ENCODE results near the gene FAM76B.
A peak's percentile ranks its signal among the peaks of the same experiment; 100 is the strongest.
"Not testable (repeated sequence)": the region's sequence is repeated elsewhere in the genome, so short reads cannot be mapped to it uniquely, and the experiment has no call there.

Gene FAM76B

DNA sequence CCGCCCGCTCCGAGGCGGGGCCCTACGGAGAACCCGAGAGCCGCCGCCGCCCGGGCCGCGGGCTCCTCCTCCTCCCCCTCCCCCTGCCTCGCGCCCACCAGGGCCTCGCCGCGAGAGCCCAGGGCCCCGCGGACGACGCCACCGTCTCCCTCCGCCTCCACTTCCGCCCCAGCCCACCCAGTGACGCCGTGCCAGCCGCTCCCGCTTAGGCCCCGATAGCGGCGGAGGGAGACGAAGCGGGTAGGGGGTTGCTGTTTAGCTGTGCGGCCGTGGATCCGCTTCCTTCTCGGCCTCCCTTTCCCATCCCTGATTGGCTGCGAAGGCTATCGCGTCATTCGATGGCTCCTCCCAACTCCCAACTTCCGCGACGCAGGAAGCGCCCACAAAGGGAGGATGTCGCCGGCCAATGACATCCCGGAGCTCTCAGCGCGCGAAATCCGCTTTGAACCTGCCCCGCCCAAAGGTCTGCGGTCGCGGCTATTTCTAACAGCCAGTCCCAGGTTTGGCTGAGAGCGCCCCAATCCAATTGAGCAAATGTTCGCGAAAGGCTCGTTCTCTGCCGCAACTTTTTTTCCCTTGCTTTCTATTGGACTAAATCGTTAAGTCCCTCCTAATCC lies at the start of gene FAM76B:
Gene FAM76B, minus strand, starts transcription at position 277 of the 617 bp plus-strand sequence. CDS start 304 bp downstream, outside the sequence.
- peaks cover 50% of the 10 kb centered on the region for H3K36me3 Mint-ChIP-seq (ENCODE audit: low read depth)
- H3K27ac Mint-ChIP-seq = peak within 1 kb of the TSS; percentile 100
- no peaks in the 10 kb centered on the region for H3K9me3 Mint-ChIP-seq
- peak within 1 kb of the TSS; percentile 96 for H3K4me3 Mint-ChIP-seq
- H3K27me3 Mint-ChIP-seq (ENCODE audit: low read depth) = no peaks in the 10 kb centered on the region
- peaks cover 48% of the 10 kb centered on the region for H3K4me1 Mint-ChIP-seq (ENCODE audit: low read depth)
- DNase-seq (ENCODE audit: low spot score) = peak; percentile 97

DNA sequence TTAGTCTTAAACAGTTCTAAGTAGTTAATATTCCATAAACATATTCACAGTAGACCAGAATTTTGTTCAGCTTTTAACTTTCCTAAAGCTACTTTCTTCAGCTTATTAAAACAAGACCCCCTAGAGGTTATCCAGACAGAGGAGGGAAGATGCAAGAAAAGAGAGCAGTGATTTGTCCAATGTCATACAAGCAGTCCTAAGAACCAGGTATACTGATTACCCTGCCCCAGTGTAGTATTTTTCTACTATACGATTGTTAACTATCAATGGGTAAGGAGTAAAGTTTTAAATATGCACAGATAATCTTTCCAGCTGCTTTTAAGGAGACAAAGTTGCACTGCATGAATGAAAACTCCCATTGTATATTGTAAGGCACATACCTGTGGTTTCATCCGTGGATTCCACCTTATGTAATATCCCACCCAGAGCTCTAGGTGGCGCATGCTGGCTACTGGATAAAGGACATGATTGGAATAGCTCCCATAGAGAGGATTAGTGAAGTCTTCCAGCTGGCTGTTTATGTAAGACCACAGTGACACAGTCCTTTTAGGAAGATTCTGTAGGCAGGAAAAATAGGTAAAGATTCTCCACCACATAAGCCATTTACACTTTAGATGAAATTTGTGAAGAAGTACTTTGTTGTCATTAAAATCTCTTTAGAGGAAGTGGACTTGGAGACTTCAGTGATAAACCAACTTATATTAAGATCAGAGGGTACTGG lies 46.3 kb upstream of the FAM76B start:
- peak; percentile 29 for DNase-seq (ENCODE audit: low spot score)
- no peaks in the 10 kb centered on the region for H3K9me3 Mint-ChIP-seq
- H3K4me1 Mint-ChIP-seq (ENCODE audit: low read depth) = peaks cover 2% of the 10 kb centered on the region
- H3K27me3 Mint-ChIP-seq (ENCODE audit: low read depth) = no peaks in the 10 kb centered on the region
- no peak overlapping the region for H3K27ac Mint-ChIP-seq
- peaks cover 44% of the 10 kb centered on the region for H3K36me3 Mint-ChIP-seq (ENCODE audit: low read depth)
- H3K4me3 Mint-ChIP-seq = no peak overlapping the region

GRCh38 chr11:95835351-95835750 lies 45.8 kb upstream of the FAM76B start:
- Mint-ChIP-seq H3K9me3 (no peaks in the 10 kb centered on the region), H3K27ac (no peak overlapping the region), H3K27me3 (ENCODE audit: low read depth) (no peaks in the 10 kb centered on the region), H3K4me3 (no peak overlapping the region), H3K4me1 (ENCODE audit: low read depth) (peaks cover 3% of the 10 kb centered on the region), H3K36me3 (ENCODE audit: low read depth) (peaks cover 48% of the 10 kb centered on the region)
- no peak for DNase-seq (ENCODE audit: low spot score)

GRCh38 chr11:95833378-95833777 lies 43.8 kb upstream of the FAM76B start:
- Mint-ChIP-seq H3K27ac (no peak overlapping the region), H3K4me3 (no peak overlapping the region), H3K27me3 (ENCODE audit: low read depth) (no peaks in the 10 kb centered on the region), H3K9me3 (no peaks in the 10 kb centered on the region), H3K36me3 (ENCODE audit: low read depth) (peaks cover 55% of the 10 kb centered on the region), H3K4me1 (ENCODE audit: low read depth) (peaks cover 1% of the 10 kb centered on the region)
- no peak for DNase-seq (ENCODE audit: low spot score)

- Mint-ChIP-seq H3K27ac (no peak overlapping the region), H3K9me3 (no peaks in the 10 kb centered on the region), H3K4me3 (no peak overlapping the region), H3K4me1 (ENCODE audit: low read depth) (peaks cover 1% of the 10 kb centered on the region), H3K27me3 (ENCODE audit: low read depth) (no peaks in the 10 kb centered on the region), H3K36me3 (ENCODE audit: low read depth) (peaks cover 54% of the 10 kb centered on the region)
- DNase-seq (ENCODE audit: low spot score) = no peak
Measured at GRCh38 chr11:95832763-95833162, 43.2 kb upstream of the FAM76B start.

- H3K4me1 Mint-ChIP-seq (ENCODE audit: low read depth) = peaks cover 1% of the 10 kb centered on the region
- no peak overlapping the region for H3K4me3 Mint-ChIP-seq
- H3K36me3 Mint-ChIP-seq (ENCODE audit: low read depth) = peaks cover 49% of the 10 kb centered on the region
- no peak overlapping the region for H3K27ac Mint-ChIP-seq
- no peaks in the 10 kb centered on the region for H3K9me3 Mint-ChIP-seq
- no peaks in the 10 kb centered on the region for H3K27me3 Mint-ChIP-seq (ENCODE audit: low read depth)
- DNase-seq (ENCODE audit: low spot score) = no peak
Measured at GRCh38 chr11:95831198-95831883, 41.8 kb upstream of the FAM76B start.

DNA sequence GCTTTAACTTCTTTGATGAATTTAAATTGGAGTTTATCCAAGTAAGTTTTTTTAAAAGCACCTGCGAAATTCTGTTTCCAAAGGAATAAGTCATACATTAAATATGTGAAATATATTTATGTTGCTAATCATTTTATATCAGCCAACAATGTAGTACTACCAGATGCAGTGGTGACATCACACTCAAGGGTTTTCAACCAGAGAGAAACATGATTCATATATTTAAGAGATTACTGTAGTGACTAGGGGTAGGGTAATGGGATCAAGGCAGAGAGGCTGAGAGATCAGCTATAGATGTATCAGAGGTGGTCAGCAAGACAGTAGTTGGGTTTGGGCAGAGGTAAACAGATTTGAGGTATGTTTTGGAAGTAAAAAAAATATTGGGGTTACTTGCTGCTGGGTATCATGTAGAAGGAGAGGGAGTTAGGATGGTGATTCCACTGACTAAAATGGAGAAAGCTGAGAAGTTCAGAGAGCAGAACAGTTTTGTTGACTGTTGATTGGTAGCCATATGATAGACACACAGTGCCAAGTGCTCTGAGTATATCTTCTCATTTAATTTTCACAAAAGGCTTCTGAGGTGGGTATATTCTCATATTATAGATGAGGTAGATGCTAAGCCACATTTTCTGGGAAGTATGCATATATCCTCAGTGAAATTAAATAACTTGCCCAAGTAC lies 40.1 kb upstream of the FAM76B start:
- no peak for DNase-seq (ENCODE audit: low spot score)
- H3K27ac Mint-ChIP-seq = no peak overlapping the region
- no peaks in the 10 kb centered on the region for H3K9me3 Mint-ChIP-seq
- H3K4me1 Mint-ChIP-seq (ENCODE audit: low read depth) = peaks cover 1% of the 10 kb centered on the region
- H3K27me3 Mint-ChIP-seq (ENCODE audit: low read depth) = no peaks in the 10 kb centered on the region
- no peak overlapping the region for H3K4me3 Mint-ChIP-seq
- peaks cover 54% of the 10 kb centered on the region for H3K36me3 Mint-ChIP-seq (ENCODE audit: low read depth)

DNA sequence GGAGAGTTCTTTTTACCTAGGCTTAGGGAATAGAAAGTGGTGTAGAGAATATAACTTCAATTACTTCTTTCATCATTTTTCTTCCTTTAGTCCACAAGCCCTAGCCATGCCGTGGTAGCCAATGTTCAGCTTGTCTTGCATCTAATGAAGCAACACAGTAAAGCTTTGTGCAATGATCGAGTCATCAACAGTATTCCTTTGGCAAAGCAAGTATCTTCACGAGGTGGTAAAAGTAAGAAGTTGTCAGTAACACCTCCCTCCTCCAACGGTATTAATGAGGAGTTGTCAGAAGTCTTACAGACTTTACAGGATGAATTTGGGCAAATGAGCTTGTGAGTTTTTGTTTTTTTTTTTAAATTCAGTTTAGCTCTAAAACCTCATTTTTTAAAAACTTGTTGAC lies 38.1 kb upstream of the FAM76B start:
- Mint-ChIP-seq H3K4me3 (no peak overlapping the region), H3K27me3 (ENCODE audit: low read depth) (no peaks in the 10 kb centered on the region), H3K36me3 (ENCODE audit: low read depth) (peaks cover 52% of the 10 kb centered on the region), H3K9me3 (no peaks in the 10 kb centered on the region), H3K4me1 (ENCODE audit: low read depth) (peaks cover 1% of the 10 kb centered on the region), H3K27ac (no peak overlapping the region)
- DNase-seq (ENCODE audit: low spot score) = no peak

DNA sequence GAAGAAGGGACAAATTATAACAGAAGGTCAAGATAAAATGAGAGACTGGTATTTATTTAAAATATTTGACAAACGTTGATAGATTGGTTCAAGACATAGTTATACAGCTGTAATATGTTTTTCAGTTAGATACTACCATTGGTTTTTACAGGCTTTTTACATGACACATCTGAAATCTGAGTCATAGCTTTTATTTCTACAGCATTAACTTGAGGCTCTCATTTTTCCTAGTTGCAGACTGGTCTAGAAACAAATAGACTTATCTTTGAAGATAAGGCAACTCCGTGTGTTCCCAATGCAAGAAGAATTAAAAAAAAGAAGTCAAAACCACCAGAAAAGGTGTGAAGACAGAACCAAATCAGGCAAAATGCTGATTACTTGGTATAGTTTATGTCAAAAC lies 32.1 kb upstream of the FAM76B start:
- Mint-ChIP-seq H3K27ac (no peak overlapping the region), H3K9me3 (no peaks in the 10 kb centered on the region), H3K4me1 (ENCODE audit: low read depth) (no peaks in the 10 kb centered on the region), H3K4me3 (no peak overlapping the region), H3K36me3 (ENCODE audit: low read depth) (peaks cover 61% of the 10 kb centered on the region), H3K27me3 (ENCODE audit: low read depth) (no peaks in the 10 kb centered on the region)
- no peak for DNase-seq (ENCODE audit: low spot score)

- Mint-ChIP-seq H3K36me3 (ENCODE audit: low read depth) (peaks cover 46% of the 10 kb centered on the region), H3K9me3 (no peaks in the 10 kb centered on the region), H3K4me1 (ENCODE audit: low read depth) (peaks cover 2% of the 10 kb centered on the region), H3K27ac (no peak overlapping the region), H3K27me3 (ENCODE audit: low read depth) (no peaks in the 10 kb centered on the region), H3K4me3 (no peak overlapping the region)
- no peak for DNase-seq (ENCODE audit: low spot score)
Measured at GRCh38 chr11:95816037-95816436, 26.5 kb upstream of the FAM76B start.

DNA sequence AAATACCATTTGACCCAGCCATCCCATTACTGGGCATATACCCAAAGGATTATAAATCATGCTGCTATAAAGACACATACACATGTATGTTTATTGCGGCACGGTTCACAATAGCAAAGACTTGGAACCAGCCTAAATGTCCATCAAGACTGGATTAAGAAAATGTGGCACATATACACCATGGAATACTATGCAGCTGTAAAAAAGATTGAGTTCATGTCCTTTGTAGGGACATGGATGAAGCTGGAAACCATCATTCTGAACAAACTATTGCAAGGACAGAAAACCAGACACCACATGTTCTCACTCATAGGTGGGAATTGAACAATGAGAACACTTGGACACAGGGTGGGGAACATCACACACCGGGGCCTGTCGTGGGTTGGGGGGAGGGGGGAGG lies 21.5 kb upstream of the FAM76B start:
- DNase-seq (ENCODE audit: low spot score); H3K4me1 Mint-ChIP-seq (ENCODE audit: low read depth); H3K4me3 Mint-ChIP-seq; H3K27ac Mint-ChIP-seq; H3K27me3 Mint-ChIP-seq (ENCODE audit: low read depth): not testable (repeated sequence)
- Mint-ChIP-seq H3K36me3 (ENCODE audit: low read depth) (peaks cover 51% of the 10 kb centered on the region), H3K9me3 (peaks cover 13% of the 10 kb centered on the region)

GRCh38 chr11:95806464-95806863 lies 16.9 kb upstream of the FAM76B start:
- H3K27ac Mint-ChIP-seq; DNase-seq (ENCODE audit: low spot score); H3K27me3 Mint-ChIP-seq (ENCODE audit: low read depth); H3K4me1 Mint-ChIP-seq (ENCODE audit: low read depth); H3K4me3 Mint-ChIP-seq: not testable (repeated sequence)
- H3K36me3 Mint-ChIP-seq (ENCODE audit: low read depth) = peaks cover 59% of the 10 kb centered on the region
- peaks cover 13% of the 10 kb centered on the region for H3K9me3 Mint-ChIP-seq

DNA sequence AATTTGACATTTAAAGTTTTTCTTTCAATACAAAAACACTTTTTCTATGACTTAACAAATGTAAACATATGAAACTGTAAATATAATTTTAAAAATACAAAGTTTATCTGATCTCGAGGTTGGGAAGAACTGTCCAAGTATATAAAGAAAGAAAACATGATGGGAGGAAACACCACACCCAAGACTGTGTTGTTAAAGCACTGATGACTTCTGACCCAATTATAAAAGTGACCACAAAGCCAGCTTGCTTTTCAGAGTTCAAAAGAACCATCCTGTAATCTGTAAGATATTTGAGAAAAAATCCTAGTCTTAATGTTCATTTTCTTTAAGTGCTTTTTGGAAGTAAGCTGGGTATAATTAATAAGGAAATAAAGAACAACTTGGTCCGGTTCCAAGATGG lies 16.3 kb upstream of the FAM76B start:
- peak overlapping the region; percentile 19 for H3K4me3 Mint-ChIP-seq
- no peaks in the 10 kb centered on the region for H3K27me3 Mint-ChIP-seq (ENCODE audit: low read depth)
- H3K4me1 Mint-ChIP-seq (ENCODE audit: low read depth) = peaks cover 4% of the 10 kb centered on the region
- H3K27ac Mint-ChIP-seq = no peak overlapping the region
- no peak for DNase-seq (ENCODE audit: low spot score)
- H3K36me3 Mint-ChIP-seq (ENCODE audit: low read depth) = peaks cover 60% of the 10 kb centered on the region
- peaks cover 13% of the 10 kb centered on the region for H3K9me3 Mint-ChIP-seq

- peaks cover 65% of the 10 kb centered on the region for H3K36me3 Mint-ChIP-seq (ENCODE audit: low read depth)
- no peak for DNase-seq (ENCODE audit: low spot score)
- peaks cover 4% of the 10 kb centered on the region for H3K4me1 Mint-ChIP-seq (ENCODE audit: low read depth)
- H3K9me3 Mint-ChIP-seq = peaks cover 7% of the 10 kb centered on the region
- H3K27ac Mint-ChIP-seq = no peak overlapping the region
- H3K27me3 Mint-ChIP-seq (ENCODE audit: low read depth) = no peaks in the 10 kb centered on the region
- no peak overlapping the region for H3K4me3 Mint-ChIP-seq
Measured at GRCh38 chr11:95803973-95804372, 14.4 kb upstream of the FAM76B start.

All from T-helper 2 cell treated with Interferon-gamma antibody and Interleukin-4, amounts not matched to agents 5 μg/mL and 100 μg/mL, for 36 hours (primary cell).